ENCODE data around the gene AMZ1.

Gene AMZ1

GRCh38 chr7:2651847-2652735 is 35.9 kb upstream of the AMZ1 start:
- DNase-seq = no peak

GRCh38 chr7:2652736-2653060 is 35.3 kb upstream of the AMZ1 start:
- DNase-seq = no peak

- DNase-seq = no peak
Observed at GRCh38 chr7:2654059-2654458, 33.9 kb upstream of the AMZ1 start.

GRCh38 chr7:2655870-2656614 is 32.0 kb upstream of the AMZ1 start:
- DNase-seq = no peak

GRCh38 chr7:2657208-2657607 is 30.8 kb upstream of the AMZ1 start:
- DNase-seq = no peak

- no peak for DNase-seq
Observed at GRCh38 chr7:2657920-2658671, 29.9 kb upstream of the AMZ1 start.

GRCh38 chr7:2658941-2659340 is 29.1 kb upstream of the AMZ1 start:
- DNase-seq = no peak

GRCh38 chr7:2659556-2660358 is 28.2 kb upstream of the AMZ1 start:
- no peak for DNase-seq

- no peak for DNase-seq
Observed at GRCh38 chr7:2660359-2661095, 27.5 kb upstream of the AMZ1 start.

GRCh38 chr7:2661096-2661449 is 26.9 kb upstream of the AMZ1 start:
- DNase-seq = no peak

- DNase-seq = no peak
Observed at GRCh38 chr7:2661602-2662272, 26.3 kb upstream of the AMZ1 start.

- no peak for DNase-seq
Observed at GRCh38 chr7:2662273-2663120, 25.5 kb upstream of the AMZ1 start.

- DNase-seq = no peak
Observed at GRCh38 chr7:2663121-2663886, 24.7 kb upstream of the AMZ1 start.

GRCh38 chr7:2663960-2664359 is 24.0 kb upstream of the AMZ1 start:
- no peak for DNase-seq

GRCh38 chr7:2665359-2665791 is 22.6 kb upstream of the AMZ1 start:
- no peak for DNase-seq

- DNase-seq = no peak
Observed at GRCh38 chr7:2666155-2666554, 21.8 kb upstream of the AMZ1 start.

- DNase-seq = no peak
Observed at GRCh38 chr7:2666588-2667250, 21.3 kb upstream of the AMZ1 start.

GRCh38 chr7:2667843-2668242 is 20.2 kb upstream of the AMZ1 start:
- DNase-seq = no peak

- DNase-seq = no peak
Observed at GRCh38 chr7:2668401-2668800, 19.6 kb upstream of the AMZ1 start.
